WERI-Rb-1 (cell line): Measurements from ENCODE around the gene SNX30.

Experiments used
- DNase-seq: peaks from one replicate; pipeline ENCODE4 v3.0.0-alpha.2; 2020
- H3K27ac ChIP-seq: fragments of 250-450 bp; sonication (Bioruptor Pico); 2 replicates; pipeline ENCODE4 v1.5.1; 2020; ENCODE audit warnings: mild to moderate bottlenecking, moderate library complexity
- H3K27me3 ChIP-seq: fragments of 250-450 bp; sonication (Bioruptor Pico); 2 replicates; pipeline ENCODE4 v1.5.1; 2021; ENCODE audit warnings: mild to moderate bottlenecking, low read depth, moderate library complexity; ENCODE audit not compliant: insufficient read depth, severe bottlenecking
- H3K36me3 ChIP-seq: fragments of 250-450 bp; sonication (Bioruptor Pico); 2 replicates; pipeline ENCODE4 v1.5.1; 2020; ENCODE audit warnings: mild to moderate bottlenecking, moderate library complexity
- H3K4me3 ChIP-seq: 2 replicates; pipeline ENCODE4 v1.5.1; 2011; ENCODE audit warnings: low read depth, mild to moderate bottlenecking, control low read depth, low read length
- H3K9me3 ChIP-seq: fragments of 250-450 bp; sonication (Bioruptor Pico); 2 replicates; pipeline ENCODE4 v1.5.1; 2021; ENCODE audit warnings: mild to moderate bottlenecking, moderate library complexity; ENCODE audit not compliant: severe bottlenecking
- TF ChIP-seq, protein P1 (sequence below): IDR thresholded peaks from 2 replicates; pipeline ENCODE4 v1.5.1; 2011; ENCODE audit warnings: low read depth, mild to moderate bottlenecking, control low read depth, inconsistent platforms, low read length

The SNX30 gene

GRCh38 chr9:112761912-112762655 is 11.5 kb downstream of the SNX30 start:
- Histone ChIP-seq H3K9me3 (peaks cover 4% of the 10 kb centered on the region), H3K27me3 (no peaks in the 10 kb centered on the region), H3K4me3 (peak overlapping the region; percentile 7), H3K27ac (peak overlapping the region; percentile 78), H3K36me3 (no peaks in the 10 kb centered on the region)
- peak; percentile 65 for DNase-seq
- TF ChIP-seq, protein P1, sequence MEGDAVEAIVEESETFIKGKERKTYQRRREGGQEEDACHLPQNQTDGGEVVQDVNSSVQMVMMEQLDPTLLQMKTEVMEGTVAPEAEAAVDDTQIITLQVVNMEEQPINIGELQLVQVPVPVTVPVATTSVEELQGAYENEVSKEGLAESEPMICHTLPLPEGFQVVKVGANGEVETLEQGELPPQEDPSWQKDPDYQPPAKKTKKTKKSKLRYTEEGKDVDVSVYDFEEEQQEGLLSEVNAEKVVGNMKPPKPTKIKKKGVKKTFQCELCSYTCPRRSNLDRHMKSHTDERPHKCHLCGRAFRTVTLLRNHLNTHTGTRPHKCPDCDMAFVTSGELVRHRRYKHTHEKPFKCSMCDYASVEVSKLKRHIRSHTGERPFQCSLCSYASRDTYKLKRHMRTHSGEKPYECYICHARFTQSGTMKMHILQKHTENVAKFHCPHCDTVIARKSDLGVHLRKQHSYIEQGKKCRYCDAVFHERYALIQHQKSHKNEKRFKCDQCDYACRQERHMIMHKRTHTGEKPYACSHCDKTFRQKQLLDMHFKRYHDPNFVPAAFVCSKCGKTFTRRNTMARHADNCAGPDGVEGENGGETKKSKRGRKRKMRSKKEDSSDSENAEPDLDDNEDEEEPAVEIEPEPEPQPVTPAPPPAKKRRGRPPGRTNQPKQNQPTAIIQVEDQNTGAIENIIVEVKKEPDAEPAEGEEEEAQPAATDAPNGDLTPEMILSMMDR = no peak

DNA sequence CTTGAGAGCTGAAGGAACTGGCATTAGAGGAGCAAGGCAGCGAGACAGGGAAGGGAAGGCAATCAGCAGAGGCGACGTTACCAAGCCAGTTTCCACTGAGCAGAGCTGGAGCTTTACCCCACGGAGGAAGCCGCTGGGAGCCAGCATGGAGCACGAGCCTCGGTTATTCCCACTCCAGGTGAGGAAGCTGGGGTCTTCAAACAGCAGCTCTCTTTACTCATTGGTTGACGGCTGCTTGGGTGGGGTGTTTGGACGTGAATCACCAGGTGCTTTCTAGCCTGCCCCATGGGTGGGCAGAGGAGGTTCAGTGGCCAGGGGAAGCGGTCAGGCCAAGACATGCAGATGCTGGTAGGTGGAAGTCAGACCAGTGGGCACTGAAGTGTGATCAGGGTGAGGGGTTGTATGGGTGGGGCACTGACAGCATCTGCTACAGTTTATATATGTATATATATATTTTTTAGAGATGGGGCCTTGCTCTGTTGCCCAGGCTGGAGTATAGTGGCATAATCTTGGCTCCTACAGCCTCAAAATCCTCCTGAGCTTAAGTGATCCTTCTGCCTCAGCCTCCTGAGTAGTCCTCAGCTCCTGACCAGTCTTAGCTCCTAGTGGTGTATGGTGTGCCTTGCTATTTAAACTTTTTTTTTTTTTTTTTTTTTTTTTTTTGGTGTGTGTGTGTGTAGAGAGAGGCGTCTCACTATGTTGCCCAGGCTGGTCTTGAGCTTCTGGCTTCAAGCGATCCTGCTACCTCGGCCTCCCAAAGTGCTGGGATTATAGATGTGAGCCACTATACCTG is 12.4 kb downstream of the SNX30 start:
- TF ChIP-seq, protein P1 = no peak
- Histone ChIP-seq H3K27ac (peak overlapping the region; percentile 78), H3K4me3 (peak overlapping the region; percentile 7), H3K27me3 (no peaks in the 10 kb centered on the region), H3K9me3 (peaks cover 4% of the 10 kb centered on the region), H3K36me3 (no peaks in the 10 kb centered on the region)
- DNase-seq = no peak

DNA sequence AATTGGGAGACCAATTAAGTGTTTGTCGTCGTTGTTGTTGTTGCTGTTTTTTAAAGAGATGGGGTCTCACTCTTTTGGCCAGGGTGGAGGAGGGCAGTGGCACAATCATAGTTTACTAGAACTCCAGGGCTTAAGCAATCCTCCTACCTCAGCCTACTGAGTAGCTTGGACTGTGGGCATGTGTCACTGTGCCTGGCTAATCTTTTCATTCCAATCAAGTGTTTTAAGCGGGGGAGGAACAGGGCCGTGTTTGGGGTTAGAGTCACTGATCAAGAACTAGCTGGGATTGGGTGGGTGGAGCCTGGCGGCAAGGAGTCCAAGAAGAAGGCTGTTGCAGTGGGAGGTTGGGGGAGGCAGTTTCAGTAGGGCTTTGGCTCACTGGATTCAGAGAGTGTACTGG is 13.8 kb downstream of the SNX30 start:
- Histone ChIP-seq H3K27me3 (no peaks in the 10 kb centered on the region), H3K36me3 (0 out of 2 replicates have a peak, but pooled peaks cover 2% of the 10 kb centered on the region), H3K4me3 (peak overlapping the region; percentile 10), H3K27ac (peak overlapping the region; percentile 38), H3K9me3 (peaks cover 4% of the 10 kb centered on the region)
- DNase-seq = peak; percentile 86
- TF ChIP-seq, protein P1 = no peak

DNA sequence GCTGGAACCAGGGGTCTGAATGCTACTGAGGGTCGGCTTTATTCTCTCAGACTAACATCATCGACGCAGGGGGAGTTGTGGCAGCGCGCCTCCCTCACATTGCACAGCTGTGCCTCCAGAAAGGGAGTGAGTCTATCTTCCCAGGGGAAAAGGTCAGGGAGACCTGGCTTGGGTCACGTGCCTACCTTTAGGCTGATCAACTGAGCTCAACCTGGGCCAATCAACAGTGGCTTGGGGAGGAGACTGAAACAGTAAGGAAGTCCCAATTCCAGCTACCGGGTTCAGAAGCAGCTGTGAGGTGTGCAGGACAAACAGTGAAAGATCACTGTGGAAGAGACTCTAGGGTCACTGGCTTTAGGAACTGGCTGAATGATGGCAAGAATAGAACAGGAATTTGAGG is 14.3 kb downstream of the SNX30 start:
- TF ChIP-seq, protein P1 = no peak
- peak overlapping the region; percentile 38 for H3K27ac ChIP-seq
- 0 out of 2 replicates have a peak, but pooled peaks cover 2% of the 10 kb centered on the region for H3K36me3 ChIP-seq
- H3K4me3 ChIP-seq = peak overlapping the region; percentile 10
- H3K9me3 ChIP-seq = peaks cover 4% of the 10 kb centered on the region
- H3K27me3 ChIP-seq = no peaks in the 10 kb centered on the region
- peak; percentile 50 for DNase-seq

GRCh38 chr9:112765281-112765680 is 14.7 kb downstream of the SNX30 start:
- H3K9me3 ChIP-seq = peaks cover 4% of the 10 kb centered on the region
- DNase-seq = no peak
- TF ChIP-seq, protein P1 = no peak
- H3K4me3 ChIP-seq = no peak overlapping the region
- no peaks in the 10 kb centered on the region for H3K27me3 ChIP-seq
- H3K27ac ChIP-seq = no peak overlapping the region
- 0 out of 2 replicates have a peak, but pooled peaks cover 2% of the 10 kb centered on the region for H3K36me3 ChIP-seq
